IPS-11a (cell line): ENCODE results near the gene SURF6.

ENCODE experiments used
- H3K4me3 ChIP-seq: one replicate; pipeline ENCODE4 v1.5.1; 2013; ENCODE audit warnings: low read depth, low read length, control low read depth

The SURF6 gene

GRCh38 chr9:133368249-133368881, 32.4 kb upstream of the SURF6 start:
- H3K4me3 ChIP-seq, result no peak overlapping the region

GRCh38 chr9:133367778-133368177, 31.8 kb upstream of the SURF6 start:
- no peak overlapping the region for H3K4me3 ChIP-seq

- H3K4me3 ChIP-seq, result no peak overlapping the region
Observed at GRCh38 chr9:133367221-133367620, 31.2 kb upstream of the SURF6 start.

DNA sequence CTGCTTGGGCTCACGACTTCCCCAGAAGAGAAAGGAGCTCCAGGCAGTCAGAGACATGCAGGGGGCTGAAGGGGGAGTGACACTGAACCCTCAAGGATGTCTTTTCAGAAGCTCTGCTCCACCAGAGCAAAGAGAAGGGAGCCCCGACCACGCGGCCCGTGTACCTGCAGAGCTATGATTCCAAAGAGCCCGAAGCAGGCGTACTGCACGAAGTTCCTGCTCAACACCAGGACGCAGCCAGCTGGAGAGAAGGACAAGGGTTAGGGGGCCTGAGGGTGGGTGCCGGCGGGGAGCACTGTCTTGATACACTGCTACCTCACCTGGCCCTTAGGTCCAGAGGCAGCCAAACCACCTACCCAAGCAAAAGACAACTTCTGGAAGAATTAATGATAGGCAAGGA, 30.4 kb upstream of the SURF6 start:
- no peak overlapping the region for H3K4me3 ChIP-seq

DNA sequence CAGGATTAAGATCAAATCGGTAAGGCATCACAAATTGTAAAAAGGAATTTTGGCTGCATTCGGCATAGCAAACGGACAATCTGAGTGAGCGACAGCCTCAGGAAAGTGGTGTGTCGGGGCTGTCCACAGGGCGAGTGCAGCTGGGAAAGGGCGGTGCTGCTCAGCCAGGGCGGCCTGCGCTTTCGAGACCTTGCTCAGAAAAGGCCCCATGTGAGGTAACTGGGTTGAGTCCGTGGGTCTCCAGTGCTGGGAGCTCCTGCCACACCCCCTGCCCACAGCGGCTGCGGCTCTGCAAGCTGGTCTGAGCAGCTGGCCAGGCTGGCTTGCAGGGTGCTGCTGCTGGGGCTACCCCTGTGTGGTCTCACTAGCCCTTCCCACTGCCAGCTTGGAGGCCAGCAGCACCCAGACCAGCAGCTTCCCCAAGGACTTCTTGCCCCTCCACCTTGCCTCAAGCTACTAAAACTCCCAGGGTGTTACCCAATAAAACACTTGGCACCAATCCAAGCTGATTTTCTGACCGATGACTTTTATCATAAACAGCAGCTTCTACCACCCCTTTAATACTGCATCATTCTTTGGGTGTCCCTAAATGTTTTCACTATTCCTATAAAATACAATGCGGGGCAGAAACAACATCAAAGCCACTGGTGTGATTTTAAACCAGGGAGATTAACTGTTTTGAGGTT, 26.5 kb upstream of the SURF6 start:
- no peak overlapping the region for H3K4me3 ChIP-seq

DNA sequence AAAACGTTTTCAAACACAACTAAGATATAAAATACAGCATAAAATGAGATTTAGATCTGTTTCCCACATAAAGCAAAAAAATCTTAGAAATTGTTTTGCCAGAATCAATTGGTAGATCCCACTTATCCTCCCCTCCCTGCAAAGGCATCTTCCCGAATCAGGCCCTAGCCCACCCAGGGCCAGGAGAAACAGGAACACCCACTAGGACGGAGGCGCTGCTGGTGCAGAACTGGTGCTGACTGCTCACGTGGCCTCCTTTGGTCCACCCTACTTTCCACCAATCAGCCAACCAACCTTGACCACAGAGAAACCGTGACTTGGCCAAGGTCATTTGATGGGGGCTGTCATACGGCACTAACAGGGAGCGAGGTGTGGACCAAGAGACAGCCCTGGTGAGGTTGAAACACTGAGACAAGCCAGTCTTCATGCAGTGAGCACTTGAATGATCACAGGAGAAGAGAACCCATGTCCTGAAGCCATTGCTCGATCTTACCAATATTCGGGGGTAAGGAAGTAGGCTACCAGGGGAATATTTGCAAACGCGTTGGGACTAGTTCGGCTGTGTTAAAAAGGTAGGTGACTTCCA, 25.6 kb upstream of the SURF6 start:
- no peak overlapping the region for H3K4me3 ChIP-seq

- H3K4me3 ChIP-seq, result no peak overlapping the region
Observed at GRCh38 chr9:133360400-133361393, 24.7 kb upstream of the SURF6 start.

DNA sequence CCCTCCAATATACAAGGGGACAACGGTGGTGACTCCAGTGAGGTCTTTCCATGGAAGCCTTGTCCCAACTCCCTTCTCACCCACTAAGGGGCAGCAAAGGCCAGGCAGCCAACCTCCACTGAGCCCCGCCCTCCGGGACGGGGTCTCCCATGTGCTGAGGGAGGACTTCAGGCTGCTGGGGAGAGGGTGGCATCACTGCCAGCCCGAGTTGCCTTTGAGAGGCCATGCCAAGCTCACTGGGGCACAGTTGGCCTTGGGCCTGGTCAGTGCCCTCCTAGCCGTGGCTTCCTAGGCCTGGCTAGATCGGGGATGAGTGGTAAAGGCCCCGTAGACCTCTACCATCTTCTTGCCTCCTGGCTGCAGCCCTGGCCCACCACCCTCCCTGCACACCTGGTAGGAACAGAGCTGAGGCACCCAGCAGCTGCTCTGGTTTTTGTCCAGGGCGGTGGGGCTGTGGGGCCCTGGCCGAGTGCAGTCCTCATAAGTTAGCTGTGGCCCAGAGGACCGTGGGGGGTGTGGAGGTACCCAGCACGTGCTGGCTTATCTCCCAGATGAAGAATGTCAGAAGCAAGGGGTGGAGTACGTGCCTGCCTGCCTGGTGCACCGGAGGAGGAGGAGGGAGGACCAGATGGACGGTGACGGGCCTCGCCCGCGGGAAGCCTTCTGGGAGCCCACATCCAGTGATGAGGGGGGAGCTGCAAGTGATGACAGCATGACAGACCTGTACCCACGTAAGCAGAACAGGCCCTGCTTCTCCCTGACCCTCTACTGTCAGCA, 23.6 kb upstream of the SURF6 start:
- H3K4me3 ChIP-seq, result no peak overlapping the region

GRCh38 chr9:133357656-133358055, 21.7 kb upstream of the SURF6 start:
- no peak overlapping the region for H3K4me3 ChIP-seq

- H3K4me3 ChIP-seq, result peak within 1 kb of the TSS; percentile 91
Observed at GRCh38 chr9:133356391-133357091, 20.6 kb upstream of the SURF6 start, which contains the start of the genes SURF1 and SURF2. SURF1 (minus strand) TSS chr9:133356487; CDS start chr9:133356453, 34 bp downstream. SURF2 (plus strand) TSS chr9:133356550; CDS start chr9:133356593, 43 bp downstream.

DNA sequence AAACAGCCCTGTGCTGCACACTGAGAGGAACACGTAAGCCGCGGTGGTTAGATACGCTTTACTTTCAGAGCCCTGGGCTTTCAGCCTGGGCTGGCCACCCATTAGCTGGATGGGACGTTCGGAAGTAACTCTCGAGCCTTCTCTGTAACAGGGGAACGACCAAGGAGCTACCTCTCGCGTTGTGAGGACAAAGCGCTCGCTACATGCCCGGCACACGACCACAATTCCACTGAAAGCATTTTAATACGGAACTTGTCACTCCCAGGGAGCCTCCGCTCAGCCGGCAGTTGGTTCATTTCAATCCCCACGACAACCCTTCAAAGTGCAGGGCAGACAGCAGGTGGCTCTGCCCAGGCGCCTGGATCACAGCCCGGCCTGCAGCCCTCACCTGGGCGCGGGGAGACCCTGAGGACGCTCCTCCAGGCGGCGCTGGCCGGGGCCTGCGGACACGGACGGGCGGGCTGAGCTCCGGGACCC, 19.9 kb upstream of the SURF6 start:
- peak overlapping the region; percentile 91 for H3K4me3 ChIP-seq

DNA sequence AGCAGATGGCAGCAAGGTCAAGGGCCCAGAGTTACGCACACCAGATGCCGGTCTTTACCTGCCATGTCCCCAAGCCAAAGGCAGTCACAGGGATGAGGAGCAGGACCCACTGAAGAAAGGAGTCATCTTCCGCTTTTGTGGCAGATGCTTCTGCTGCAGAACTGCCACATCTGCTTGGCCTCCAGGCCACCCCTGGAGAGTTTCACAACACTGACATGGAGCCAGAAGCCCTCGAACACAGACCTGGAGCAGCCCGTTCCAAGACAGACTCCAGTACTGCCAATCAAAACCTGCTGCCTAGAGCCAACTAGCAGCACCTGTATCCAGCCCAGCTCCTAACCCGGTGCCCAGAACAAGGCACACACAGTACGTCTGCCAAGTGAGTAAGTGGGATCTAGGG, 18.8 kb upstream of the SURF6 start:
- no peak overlapping the region for H3K4me3 ChIP-seq

- H3K4me3 ChIP-seq, result no peak overlapping the region
Observed at GRCh38 chr9:133353548-133353947, 17.6 kb upstream of the SURF6 start.

- H3K4me3 ChIP-seq, result no peak overlapping the region
Observed at GRCh38 chr9:133352635-133353340, 16.8 kb upstream of the SURF6 start.

- no peak overlapping the region for H3K4me3 ChIP-seq
Observed at GRCh38 chr9:133351908-133352634, 16.1 kb upstream of the SURF6 start.

- no peak overlapping the region for H3K4me3 ChIP-seq
Observed at GRCh38 chr9:133351526-133351907, 15.5 kb upstream of the SURF6 start.

- no peak overlapping the region for H3K4me3 ChIP-seq
Observed at GRCh38 chr9:133349965-133350616, 14.1 kb upstream of the SURF6 start.
